Left renal pelvis (tissue), 4 donors: ENCODE results near the gene SPRED3. TPM values are rescaled to one million over a fixed set of nuclear protein-coding genes. Genes with fewer than 3 reads are reported as not detected.
A peak's percentile ranks its signal among the peaks of the same experiment; 100 is the strongest.
"Not testable (repeated sequence)": the region's sequence is repeated elsewhere in the genome, so short reads cannot be mapped to it uniquely, and the experiment has no call there.

Experiments used
- DNase-seq, 4 donors: peaks; one replicate each; pipeline ENCODE4 v3.0.0-alpha.2; 2013; ENCODE audit warnings: low read depth in 4 of 4, low spot score in 3 of 4
- polyA plus RNA-seq, 4 donors: library from polyadenylated mRNA; unstranded; fragments of 120-200 nt; gene quantifications; one replicate each; pipeline ENCODE4 v1.2.1, GENCODE V29; 2013; ENCODE audit not compliant: insufficient read length in 4 of 4

The SPRED3 gene
- polyA plus RNA-seq, 4 donors: 0.63 to 1.8 (median 1.2) TPM

GRCh38 chr19:38413416-38413815, 24.9 kb downstream of the SPRED3 start:
- no peak for DNase-seq

- DNase-seq: no peak
Observed at GRCh38 chr19:38417146-38417543, 28.6 kb downstream of the SPRED3 start.

GRCh38 chr19:38417544-38418506, 29.3 kb downstream of the SPRED3 start:
- DNase-seq: no peak

- no peak for DNase-seq
Observed at GRCh38 chr19:38420935-38421334, 32.4 kb downstream of the SPRED3 start.

GRCh38 chr19:38421856-38422255, 33.4 kb downstream of the SPRED3 start:
- no peak for DNase-seq

- no peak for DNase-seq
Observed at GRCh38 chr19:38422438-38422837, 33.9 kb downstream of the SPRED3 start.

GRCh38 chr19:38424272-38424671, 35.8 kb downstream of the SPRED3 start:
- no peak for DNase-seq

- no peak for DNase-seq
Observed at GRCh38 chr19:38425222-38425809, 36.8 kb downstream of the SPRED3 start.

GRCh38 chr19:38425810-38426466, 37.4 kb downstream of the SPRED3 start, which contains the start of gene RASGRP4:
RASGRP4 (minus strand) TSS chr19:38426219; CDS start chr19:38426091, 128 bp downstream.
- no peak for DNase-seq

GRCh38 chr19:38427035-38427677, 38.7 kb downstream of the SPRED3 start:
- DNase-seq: not testable (repeated sequence)

GRCh38 chr19:38429055-38429810, 40.7 kb downstream of the SPRED3 start:
- no peak for DNase-seq

- DNase-seq: no peak
Observed at GRCh38 chr19:38429811-38430156, 41.3 kb downstream of the SPRED3 start.

- no peak for DNase-seq
Observed at GRCh38 chr19:38430931-38431330, 42.4 kb downstream of the SPRED3 start.

- DNase-seq: no peak
Observed at GRCh38 chr19:38433268-38433733, 44.8 kb downstream of the SPRED3 start, which contains the start of gene RYR1. RYR1 (plus strand) TSS chr19:38433691; CDS start chr19:38433830, 139 bp downstream.

- peak in 2 of 4 donors; percentile 26 to 36 for DNase-seq
Observed at GRCh38 chr19:38434549-38435051, 46.1 kb downstream of the SPRED3 start.

GRCh38 chr19:38437295-38437694, 48.8 kb downstream of the SPRED3 start:
- no peak for DNase-seq

- DNase-seq: no peak
Observed at GRCh38 chr19:38437917-38438316, 49.4 kb downstream of the SPRED3 start.

GRCh38 chr19:38440592-38440991, 52.1 kb downstream of the SPRED3 start:
- DNase-seq: no peak

GRCh38 chr19:38441657-38442348, 53.3 kb downstream of the SPRED3 start:
- no peak for DNase-seq
